GM12872 (cell line): ENCODE results near the gene NAALADL2.

Experiments
- TF ChIP-seq, protein P1 (sequence below): IDR thresholded peaks from 3 replicates; pipeline ENCODE4 v1.5.1; 2011; ENCODE audit warnings: low read depth, mild to moderate bottlenecking, low read length, moderate library complexity; ENCODE audit not compliant: insufficient read depth

Gene NAALADL2

DNA sequence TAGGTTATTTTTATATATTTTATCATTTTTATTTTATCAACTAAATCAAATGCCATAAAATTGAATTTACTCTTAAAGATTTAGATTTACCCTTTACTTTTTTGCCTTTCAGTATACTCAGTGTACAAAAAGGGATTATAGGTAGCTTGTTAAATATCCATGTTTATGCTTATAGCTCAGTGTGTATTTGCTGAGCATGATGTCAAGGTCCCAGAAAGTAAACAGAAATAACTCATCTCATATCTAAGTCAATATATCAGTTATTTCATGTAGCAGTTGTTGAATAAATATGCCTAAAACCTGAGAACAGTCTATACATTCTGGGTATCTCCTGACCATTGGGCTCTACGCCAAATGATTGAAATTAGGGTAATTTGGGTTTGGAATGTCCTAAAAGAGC, 693.8 kb downstream of the NAALADL2 start:
- TF ChIP-seq, protein P1, sequence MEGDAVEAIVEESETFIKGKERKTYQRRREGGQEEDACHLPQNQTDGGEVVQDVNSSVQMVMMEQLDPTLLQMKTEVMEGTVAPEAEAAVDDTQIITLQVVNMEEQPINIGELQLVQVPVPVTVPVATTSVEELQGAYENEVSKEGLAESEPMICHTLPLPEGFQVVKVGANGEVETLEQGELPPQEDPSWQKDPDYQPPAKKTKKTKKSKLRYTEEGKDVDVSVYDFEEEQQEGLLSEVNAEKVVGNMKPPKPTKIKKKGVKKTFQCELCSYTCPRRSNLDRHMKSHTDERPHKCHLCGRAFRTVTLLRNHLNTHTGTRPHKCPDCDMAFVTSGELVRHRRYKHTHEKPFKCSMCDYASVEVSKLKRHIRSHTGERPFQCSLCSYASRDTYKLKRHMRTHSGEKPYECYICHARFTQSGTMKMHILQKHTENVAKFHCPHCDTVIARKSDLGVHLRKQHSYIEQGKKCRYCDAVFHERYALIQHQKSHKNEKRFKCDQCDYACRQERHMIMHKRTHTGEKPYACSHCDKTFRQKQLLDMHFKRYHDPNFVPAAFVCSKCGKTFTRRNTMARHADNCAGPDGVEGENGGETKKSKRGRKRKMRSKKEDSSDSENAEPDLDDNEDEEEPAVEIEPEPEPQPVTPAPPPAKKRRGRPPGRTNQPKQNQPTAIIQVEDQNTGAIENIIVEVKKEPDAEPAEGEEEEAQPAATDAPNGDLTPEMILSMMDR, result no peak

GRCh38 chr3:175554801-175555200, 695.7 kb downstream of the NAALADL2 start:
- TF ChIP-seq, protein P1, result no peak

DNA sequence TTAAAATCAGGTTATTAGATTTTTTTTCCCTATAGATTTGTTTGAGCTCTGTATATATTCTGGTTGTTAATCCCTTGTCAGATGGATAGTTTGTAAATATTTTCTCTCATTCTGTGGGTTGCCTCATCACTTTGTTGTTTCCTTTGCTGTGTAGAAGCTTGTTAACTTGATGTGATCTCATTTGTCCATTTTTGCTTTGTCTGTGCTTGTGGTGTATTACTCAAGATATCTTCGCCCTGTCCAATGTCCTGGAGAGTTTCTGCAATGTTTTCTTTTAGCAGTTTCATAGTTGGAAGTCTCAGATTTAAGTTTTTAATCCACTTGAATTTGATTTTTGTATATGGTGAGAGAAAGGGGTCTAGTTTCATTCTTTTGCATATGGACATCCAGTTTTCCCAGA, 699.1 kb downstream of the NAALADL2 start:
- TF ChIP-seq, protein P1, result no peak

- TF ChIP-seq, protein P1, result no peak
Observed at GRCh38 chr3:175564363-175564762, 705.2 kb downstream of the NAALADL2 start.

- TF ChIP-seq, protein P1, result no peak
Observed at GRCh38 chr3:175571096-175571495, 712.0 kb downstream of the NAALADL2 start.

DNA sequence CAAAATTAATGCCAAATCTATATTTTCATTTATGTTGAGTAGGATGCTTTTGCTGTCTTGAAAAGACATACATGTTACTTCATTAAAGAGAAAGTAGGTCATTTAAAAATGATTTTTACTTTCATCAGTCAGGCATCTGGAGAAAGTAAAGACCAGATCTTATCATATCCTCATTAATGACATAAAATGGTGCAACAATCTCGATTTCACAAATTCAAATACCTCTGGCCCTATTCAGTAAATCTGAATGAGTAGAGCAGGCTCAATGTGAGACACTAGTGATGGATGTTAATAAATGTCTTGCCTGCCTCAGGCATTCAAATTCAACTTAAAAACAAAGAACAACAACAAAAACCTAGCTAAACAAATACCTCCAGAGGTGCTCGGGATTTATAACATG, 714.1 kb downstream of the NAALADL2 start:
- TF ChIP-seq, protein P1, result no peak

GRCh38 chr3:175580318-175580717, 721.2 kb downstream of the NAALADL2 start:
- TF ChIP-seq, protein P1, result no peak

- TF ChIP-seq, protein P1, result no peak
Observed at GRCh38 chr3:175585898-175586297, 726.8 kb downstream of the NAALADL2 start.
